AG09319 (cell line): ENCODE measurements around the gene NRAP.

Source experiments
- DNase-seq: peaks from one replicate; pipeline ENCODE4 v3.0.0-alpha.2; 2010; ENCODE audit warnings: low read depth; ENCODE audit errors: extremely low read depth
- CTCF ChIP-seq: IDR thresholded peaks from 2 replicates; pipeline ENCODE4 v1.5.1; 2011; ENCODE audit warnings: low read depth, mild to moderate bottlenecking, inconsistent platforms, low read length, moderate library complexity

The NRAP gene

DNA sequence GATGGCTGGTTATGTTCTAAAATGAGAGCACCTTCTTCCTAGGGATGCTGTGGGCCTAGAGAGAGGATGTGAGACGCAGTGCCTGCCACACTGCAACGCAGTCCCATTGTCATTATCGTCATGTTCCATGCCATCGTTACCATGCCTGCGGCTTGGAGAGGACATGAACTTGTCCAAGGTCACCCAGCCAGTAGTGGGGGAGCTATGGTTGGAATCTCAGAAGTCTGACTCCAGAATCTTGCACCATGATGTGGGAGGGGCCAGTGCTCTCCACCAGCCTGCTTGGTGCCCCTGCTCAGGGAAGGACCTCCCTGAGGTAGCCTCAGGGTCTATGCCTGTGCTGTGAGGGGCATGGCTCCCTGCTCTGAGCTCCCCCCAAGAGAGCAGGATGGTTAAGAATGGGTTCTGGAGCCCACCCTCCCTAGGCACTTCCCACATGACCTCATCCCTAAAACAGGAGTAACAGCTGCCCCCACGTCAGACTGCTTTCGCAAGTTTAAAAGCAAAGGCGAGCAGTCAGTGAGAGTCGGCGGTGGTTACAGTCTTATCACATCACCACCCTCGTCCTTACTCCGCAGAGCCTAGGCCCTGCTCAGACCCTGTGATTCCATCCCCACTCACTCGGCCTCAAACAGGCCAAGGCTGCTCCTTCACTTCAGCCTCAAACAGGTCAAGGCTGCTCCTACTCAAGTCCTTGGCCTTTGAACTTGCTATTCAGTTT, 60.6 kb downstream of the NRAP start:
- no peak for DNase-seq
- TF ChIP-seq CTCF, result no peak

GRCh38 chr10:113600569-113600968, 63.3 kb downstream of the NRAP start:
- no peak for DNase-seq
- no peak for TF ChIP-seq CTCF

DNA sequence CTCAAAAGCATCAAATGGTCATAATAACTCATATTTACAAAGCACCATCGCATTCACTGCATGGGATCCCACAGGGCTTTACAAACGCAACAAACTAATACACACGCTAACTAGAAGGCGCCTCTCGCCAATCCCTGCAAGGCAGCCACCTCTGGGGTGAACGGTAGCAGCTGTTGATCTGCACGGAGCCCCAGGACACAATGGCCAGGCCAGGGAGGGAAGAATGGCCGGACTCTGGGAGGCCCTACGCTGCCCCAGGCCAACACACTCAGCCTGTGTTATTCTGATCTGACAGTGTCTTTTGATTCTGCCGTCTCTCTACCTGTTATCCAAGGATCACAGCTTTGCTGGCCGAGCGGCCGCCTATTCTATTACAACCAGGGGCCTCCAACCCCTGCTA, 69.2 kb downstream of the NRAP start:
- DNase-seq, result no peak
- TF ChIP-seq CTCF, result no peak

DNA sequence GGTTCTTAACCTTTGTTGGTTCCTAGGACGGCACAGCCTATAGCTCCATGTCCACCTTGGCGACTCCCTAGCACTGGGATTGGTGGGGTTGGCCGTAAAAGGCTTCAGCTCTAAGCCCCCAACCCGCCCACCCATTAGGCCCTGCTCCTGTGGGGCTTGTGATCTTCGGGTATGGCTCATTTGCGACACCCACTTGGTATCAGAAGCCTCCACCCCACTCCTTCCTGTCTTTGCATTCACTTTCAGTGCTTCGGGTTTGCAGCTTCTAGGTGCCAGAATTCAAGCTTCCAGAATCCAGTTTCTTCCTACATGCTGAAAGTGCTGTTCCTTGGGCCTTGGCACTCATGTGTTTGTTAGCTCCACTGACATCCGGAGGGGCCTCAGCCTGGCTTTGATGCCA, 71.5 kb downstream of the NRAP start:
- DNase-seq, result no peak
- TF ChIP-seq CTCF, result no peak

- TF ChIP-seq CTCF, result no peak
- no peak for DNase-seq
These were observed 73.3 kb downstream of the NRAP start for GRCh38 chr10:113590581-113590980.

- no peak for DNase-seq
- no peak for TF ChIP-seq CTCF
These were observed 74.6 kb downstream of the NRAP start for GRCh38 chr10:113589201-113589770.

DNA sequence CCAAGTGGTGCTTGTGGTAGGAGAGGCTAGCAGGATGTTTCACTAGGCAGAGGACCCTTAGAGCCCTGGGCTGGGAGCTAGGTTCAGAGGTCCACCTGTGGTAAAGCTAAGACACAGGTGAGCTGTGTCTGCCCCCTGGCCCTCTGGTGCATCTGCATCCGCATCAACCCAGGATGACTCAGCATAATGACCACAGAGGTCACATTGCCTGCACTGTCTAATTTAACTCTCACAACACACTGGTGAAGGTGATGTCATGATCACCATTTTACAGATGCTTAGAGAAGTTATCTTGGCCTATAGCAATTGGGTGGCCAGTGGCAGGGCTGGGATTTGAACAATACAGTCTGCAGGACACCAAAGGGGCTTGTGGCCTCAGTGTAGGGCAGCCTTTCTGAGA, 77.9 kb downstream of the NRAP start:
- no peak for TF ChIP-seq CTCF
- DNase-seq, result no peak
